ENCODE data around the gene PDE7B.

GRCh38 chr6:135901774-135902524, 50.4 kb downstream of the PDE7B start:
- TF ChIP-seq, protein P1, sequence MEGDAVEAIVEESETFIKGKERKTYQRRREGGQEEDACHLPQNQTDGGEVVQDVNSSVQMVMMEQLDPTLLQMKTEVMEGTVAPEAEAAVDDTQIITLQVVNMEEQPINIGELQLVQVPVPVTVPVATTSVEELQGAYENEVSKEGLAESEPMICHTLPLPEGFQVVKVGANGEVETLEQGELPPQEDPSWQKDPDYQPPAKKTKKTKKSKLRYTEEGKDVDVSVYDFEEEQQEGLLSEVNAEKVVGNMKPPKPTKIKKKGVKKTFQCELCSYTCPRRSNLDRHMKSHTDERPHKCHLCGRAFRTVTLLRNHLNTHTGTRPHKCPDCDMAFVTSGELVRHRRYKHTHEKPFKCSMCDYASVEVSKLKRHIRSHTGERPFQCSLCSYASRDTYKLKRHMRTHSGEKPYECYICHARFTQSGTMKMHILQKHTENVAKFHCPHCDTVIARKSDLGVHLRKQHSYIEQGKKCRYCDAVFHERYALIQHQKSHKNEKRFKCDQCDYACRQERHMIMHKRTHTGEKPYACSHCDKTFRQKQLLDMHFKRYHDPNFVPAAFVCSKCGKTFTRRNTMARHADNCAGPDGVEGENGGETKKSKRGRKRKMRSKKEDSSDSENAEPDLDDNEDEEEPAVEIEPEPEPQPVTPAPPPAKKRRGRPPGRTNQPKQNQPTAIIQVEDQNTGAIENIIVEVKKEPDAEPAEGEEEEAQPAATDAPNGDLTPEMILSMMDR (conservative IDR thresholded peaks at IDR 0.05; ENCODE audit: low read depth, low read length), result no peak
- TF ChIP-seq EZH2 (IDR thresholded peaks at IDR 0.05; ENCODE audit: borderline replicate concordance, low read depth, low read length, poor library complexity, severe bottlenecking), result no peak

Measured in A673 (cell line).